RWPE1 (cell line): ENCODE data around the gene GPC6.

Source experiments
- CTCF ChIA-PET: fragments of 350-600 bp; sonication (Branson Sonifier 250); formaldehyde crosslinking; extraction: SDS; loops from one replicate; lab custom pipeline; 2021; lab: Yijun Ruan, JAX
- POLR2A ChIA-PET: fragments of 400-600 bp; formaldehyde crosslinking; extraction: SDS; loops from one replicate; lab custom pipeline; 2020; ENCODE audit warnings: antibody characterized with exemption; ENCODE audit not compliant: low non-redundant PET; lab: Yijun Ruan, JAX
- DNase-seq: peaks from one replicate; pipeline ENCODE4 v3.0.0; 2012; ENCODE audit warnings: low spot score
- H3K27ac ChIP-seq: fragments of 450-650 bp; 2 replicates; pipeline ENCODE4 v1.5.1; 2017
- CTCF ChIP-seq: fragments of 450-650 bp; conservative IDR thresholded peaks from 2 replicates; pipeline ENCODE4 v1.5.1; 2017; ENCODE audit warnings: low read depth, mild to moderate bottlenecking

The GPC6 gene

GRCh38 chr13:93220073-93220472 lies 6.5 kb upstream of the GPC6 start:
- CTCF ChIA-PET, result interaction anchor here (0.7 kb wide), 1 partner anchor 278 kb away, joined by 3 read pairs; no protein-coding TSS in a partner anchor
- TF ChIP-seq CTCF, result no peak
- no peak for DNase-seq
- no peak overlapping the region for H3K27ac ChIP-seq
- POLR2A ChIA-PET, result no interaction called here

DNA sequence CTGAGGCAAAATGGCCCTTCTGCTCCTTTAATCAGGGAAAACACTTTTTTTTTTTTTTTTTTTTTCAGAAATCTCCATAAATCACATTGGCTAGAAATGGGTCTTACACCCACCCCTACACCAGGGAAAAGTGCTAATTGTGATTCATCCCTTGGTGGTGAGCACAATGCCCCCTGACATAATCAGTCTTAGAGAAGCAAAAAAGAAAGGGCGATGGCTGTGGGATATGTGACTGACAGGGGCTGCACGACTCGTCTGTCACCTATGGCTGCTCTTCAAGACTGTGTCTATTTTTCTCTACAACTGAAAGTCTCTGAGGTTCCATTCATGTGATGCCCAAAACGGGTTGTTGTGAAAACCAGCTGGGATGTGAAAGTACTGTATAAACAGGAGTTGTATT lies 3.6 kb upstream of the GPC6 start:
- DNase-seq, result no peak
- no peak for TF ChIP-seq CTCF
- CTCF ChIA-PET, result no interaction called here
- no peak overlapping the region for H3K27ac ChIP-seq
- POLR2A ChIA-PET, result no interaction called here

DNA sequence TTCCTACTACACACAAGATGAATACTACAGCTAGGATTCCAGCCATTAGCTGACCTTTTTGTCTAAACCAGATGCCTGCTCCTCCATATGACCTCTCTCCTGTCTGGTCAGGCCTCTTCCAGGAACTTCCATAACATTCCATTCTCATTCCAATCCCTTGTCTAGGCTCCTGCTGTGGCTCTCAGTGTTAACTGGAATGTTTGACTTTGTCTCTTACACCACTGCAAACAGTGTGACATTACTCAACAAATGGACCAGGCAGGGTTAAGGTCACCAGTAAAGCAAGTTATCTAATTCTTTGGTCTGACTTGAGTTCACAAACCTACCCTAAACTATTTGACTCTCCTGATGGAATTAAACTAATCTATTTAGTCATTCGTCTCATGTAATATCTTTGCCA lies 2.1 kb upstream of the GPC6 start:
- ChIA-PET CTCF (interaction anchor here (0.7 kb wide), 1 partner anchor 70 kb away, joined by 3 read pairs; no protein-coding TSS in a partner anchor), POLR2A (no interaction called here)
- no peak for TF ChIP-seq CTCF
- no peak overlapping the region for H3K27ac ChIP-seq
- DNase-seq, result no peak

DNA sequence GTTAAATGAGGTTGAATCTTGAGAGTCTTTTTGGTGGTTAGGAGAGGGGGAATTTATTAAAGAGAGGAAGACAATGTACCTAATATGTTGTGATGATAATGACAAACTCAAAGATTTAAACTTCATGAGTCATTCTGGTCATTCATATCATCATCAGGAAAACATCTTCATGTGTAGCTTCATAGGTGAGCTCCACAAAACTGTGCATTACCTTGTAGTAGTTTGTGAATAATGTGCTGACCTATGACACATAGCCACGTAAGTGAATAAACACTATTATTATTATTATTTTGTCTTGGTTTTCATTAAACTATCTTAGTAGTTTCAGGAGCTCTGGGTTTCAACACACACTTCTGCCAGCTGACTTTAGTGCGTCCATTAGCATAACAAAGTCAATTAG lies 997 bp upstream of the GPC6 start:
- no peak for TF ChIP-seq CTCF
- CTCF ChIA-PET, result interaction anchor here (0.6 kb wide), 1 partner anchor 1272 kb away, joined by 3 read pairs; no protein-coding TSS in a partner anchor
- POLR2A ChIA-PET, result no interaction called here
- no peak overlapping the region for H3K27ac ChIP-seq
- DNase-seq, result no peak

GRCh38 chr13:93226065-93226622 lies 463 bp upstream of the GPC6 start:
- H3K27ac ChIP-seq, result no peak overlapping the region
- no peak for DNase-seq
- ChIA-PET CTCF (interaction anchor here (0.6 kb wide), 1 partner anchor 1272 kb away, joined by 3 read pairs; no protein-coding TSS in a partner anchor), POLR2A (no interaction called here)
- no peak for TF ChIP-seq CTCF

DNA sequence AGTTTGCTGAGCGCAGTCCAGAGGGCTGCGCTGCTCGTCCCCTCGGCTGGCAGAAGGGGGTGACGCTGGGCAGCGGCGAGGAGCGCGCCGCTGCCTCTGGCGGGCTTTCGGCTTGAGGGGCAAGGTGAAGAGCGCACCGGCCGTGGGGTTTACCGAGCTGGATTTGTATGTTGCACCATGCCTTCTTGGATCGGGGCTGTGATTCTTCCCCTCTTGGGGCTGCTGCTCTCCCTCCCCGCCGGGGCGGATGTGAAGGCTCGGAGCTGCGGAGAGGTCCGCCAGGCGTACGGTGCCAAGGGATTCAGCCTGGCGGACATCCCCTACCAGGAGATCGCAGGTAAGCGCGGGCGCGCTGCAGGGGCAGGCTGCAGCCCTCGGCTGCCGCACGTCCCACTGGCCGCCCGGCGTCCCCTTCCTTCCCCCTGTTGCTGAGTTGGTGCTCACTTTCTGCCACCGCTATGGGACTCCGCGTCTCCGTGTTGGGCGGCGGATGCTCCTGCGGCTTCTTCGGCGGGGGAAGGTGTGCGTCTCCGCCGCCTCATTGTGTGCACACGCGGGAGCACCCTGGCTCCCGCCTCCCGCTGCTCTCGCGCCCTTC lies 772 bp downstream of the GPC6 start:
- POLR2A ChIA-PET, result no interaction called here
- CTCF ChIA-PET, result no interaction called here
- peak overlapping the region; percentile 68 for H3K27ac ChIP-seq
- no peak for DNase-seq
- no peak for TF ChIP-seq CTCF
